K562 (cell line): Measurements from ENCODE around the gene DHX35. TPM values are rescaled to one million over a fixed set of nuclear protein-coding genes. Genes with fewer than 3 reads are reported as not detected.

Experiments used
- ATAC-seq: fragments of 200-7000 bp; cut with Tn5 transposase; 3 replicates; pipeline ENCODE4 v1.9.1; 2020; ENCODE audit warnings: moderate library complexity
- BruUV-seq: library from RNA; stranded (reverse); fragments of 400-500 nt; replicated peaks from 2 replicates; lab custom pipeline; 2021; lab: Mats Ljungman, UMichigan
- CTCF ChIA-PET: fragments of 300-600 bp; formaldehyde crosslinking; extraction: SDS; loops from one replicate; lab custom pipeline; 2021; ENCODE audit warnings: low intra/inter-chr PET ratio; lab: Yijun Ruan, JAX
- POLR2A ChIA-PET: fragments of 300-600, 350-650 bp; sonication (Branson Sonifier 250); formaldehyde crosslinking; extraction: SDS; loops from one replicate; lab custom pipeline; 2021; ENCODE audit warnings: antibody characterized with exemption, inconsistent platforms; lab: Yijun Ruan, JAX
- DNase-seq, 4 experiments: peaks; one replicate each; pipeline versions ENCODE4 v3.0.0 to v3.0.0-alpha.2; 2011 to 2018; ENCODE audit warnings: low spot score in 3 of 4, mixed read lengths in 3 of 4; ENCODE audit errors: extremely low read depth in 1 of 4
- FAIRE-seq: peaks from 2 replicates; lab custom pipeline; 2011; peaks lifted over from hg19 to GRCh38; lab: Jason Lieb, UNC
- H2AFZ ChIP-seq: 2 replicates; pipeline ENCODE4 v1.6.0; 2011; ENCODE audit warnings: low read depth, low read length, control low read depth, inconsistent platforms
- H3K27ac ChIP-seq: fragments of 200-600 bp; 3 replicates; pipeline ENCODE4 v1.8.0; 2011; ENCODE audit warnings: low read depth, mild to moderate bottlenecking, control low read depth, inconsistent platforms, low read length, moderate library complexity, mixed read lengths; ENCODE audit errors: extremely low read depth
- H3K27me3 ChIP-seq, 2 experiments: fragments of 300-600 bp in 1 of 2; 2 replicates in 1 of 2; 3 replicates in 1 of 2; pipeline versions ENCODE4 v1.6.0 to v1.8.0; 2011; ENCODE audit warnings: inconsistent platforms in 2 of 2, low read length in 2 of 2, mild to moderate bottlenecking in 1 of 2, mixed read lengths in 1 of 2, moderate library complexity in 1 of 2; ENCODE audit not compliant: control insufficient read depth in 2 of 2, insufficient read depth in 2 of 2
- H3K36me3 ChIP-seq: fragments of 300-600 bp; 3 replicates; pipeline ENCODE4 v1.8.0; 2011; ENCODE audit warnings: mild to moderate bottlenecking, low read length, inconsistent platforms; ENCODE audit not compliant: control insufficient read depth, insufficient read depth
- H3K4me1 ChIP-seq, 2 experiments: fragments of 200-600 bp in 1 of 2; replicated peaks in 1 of 2; 2 replicates in 1 of 2; 3 replicates in 1 of 2; pipeline versions ENCODE4 v1.5.1 to v1.8.0; 2011; ENCODE audit warnings: inconsistent platforms in 2 of 2, low read length in 2 of 2, mild to moderate bottlenecking in 1 of 2, mixed read lengths in 1 of 2, moderate library complexity in 1 of 2; ENCODE audit not compliant: control insufficient read depth in 2 of 2, insufficient read depth in 2 of 2
- H3K4me2 ChIP-seq: 2 replicates; pipeline ENCODE4 v1.6.1; 2011; ENCODE audit warnings: low read length, control low read depth, inconsistent platforms, mixed read lengths; ENCODE audit not compliant: insufficient read depth
- H3K4me3 ChIP-seq: fragments of 200-600 bp; sonication (generic), shearing (Covaris generic); 2 replicates; pipeline ENCODE4 v1.5.1; 2016; ENCODE audit warnings: control low read depth, inconsistent platforms
- H3K79me2 ChIP-seq: fragments of 200-600 bp; 3 replicates; pipeline ENCODE4 v1.8.0; 2011; ENCODE audit warnings: low read length, inconsistent platforms; ENCODE audit not compliant: control insufficient read depth, insufficient read depth
- H3K9ac ChIP-seq, 2 experiments: 2 replicates each; pipeline versions ENCODE4 v1.6.0 to v1.6.1; 2011; ENCODE audit warnings: low read depth in 2 of 2, low read length in 2 of 2, control low read depth in 1 of 2, inconsistent platforms in 1 of 2, mild to moderate bottlenecking in 1 of 2, mixed read lengths in 1 of 2; ENCODE audit not compliant: insufficient read depth in 1 of 2
- H3K9me1 ChIP-seq: one replicate; pipeline ENCODE4 v1.6.0; 2011; ENCODE audit warnings: inconsistent platforms, mild to moderate bottlenecking, low read length, moderate library complexity; ENCODE audit not compliant: control insufficient read depth, insufficient read depth
- H3K9me3 ChIP-seq: replicated peaks from 2 replicates; pipeline ENCODE4 v1.5.1; 2011; ENCODE audit warnings: low read depth, low read length, inconsistent platforms; ENCODE audit not compliant: control insufficient read depth, insufficient read depth
- H4K20me1 ChIP-seq: replicated peaks from 2 replicates; pipeline ENCODE4 v1.6.1; 2011; ENCODE audit warnings: low read length, inconsistent platforms, mixed read lengths; ENCODE audit not compliant: control insufficient read depth, insufficient read depth
- BRCA1 ChIP-seq, 2 experiments: fragments of 450-650 bp in 1 of 2; sonication (generic) in 1 of 2; formaldehyde crosslinking in 1 of 2; IDR thresholded peaks; 2 replicates each; pipeline versions ENCODE4 v1.5.0 to v1.6.1; 2017 to 2020; ENCODE audit warnings: mild to moderate bottlenecking in 1 of 2, missing genetic modification reagents in 1 of 2
- HNRNPK ChIP-seq: fragments of 200-400 bp; formaldehyde crosslinking; IDR thresholded peaks from one replicate; pipeline ENCODE4 v1.6.1; 2018; ENCODE audit warnings: mild to moderate bottlenecking, low read depth, low read length; ENCODE audit not compliant: poor library complexity, severe bottlenecking
- IRF2 ChIP-seq: sonication (generic); formaldehyde crosslinking; IDR thresholded peaks from 2 replicates; pipeline ENCODE4 v1.8.1; 2022; ENCODE audit warnings: mild to moderate bottlenecking, missing genetic modification reagents
- KAT8 ChIP-seq: fragments of 450-650 bp; IDR thresholded peaks from 2 replicates; pipeline ENCODE4 v1.6.1; 2016; ENCODE audit warnings: low read depth, mild to moderate bottlenecking
- NR3C1 ChIP-seq: sonication (generic); formaldehyde crosslinking; IDR thresholded peaks from 2 replicates; pipeline ENCODE4 v1.8.1; 2022; ENCODE audit warnings: missing genetic modification reagents
- PHTF2 ChIP-seq: fragments of 250-450 bp; sonication (Bioruptor Pico); IDR thresholded peaks from 2 replicates; pipeline ENCODE4 v1.5.0; 2021; ENCODE audit warnings: mild to moderate bottlenecking
- PRPF4 ChIP-seq: fragments of 200-400 bp; formaldehyde crosslinking; IDR thresholded peaks from one replicate; pipeline ENCODE4 v1.6.1; 2017; ENCODE audit warnings: low read length, low read depth, mild to moderate bottlenecking; ENCODE audit not compliant: insufficient read depth, poor library complexity, severe bottlenecking
- ZBTB8A ChIP-seq: fragments of 450-650 bp; IDR thresholded peaks from 2 replicates; pipeline ENCODE4 v1.6.1; 2018; ENCODE audit warnings: mild to moderate bottlenecking, moderate library complexity; ENCODE audit not compliant: partially characterized antibody
- ZNF583 ChIP-seq: fragments of 250-450 bp; sonication (Bioruptor Pico); IDR thresholded peaks from 2 replicates; pipeline ENCODE4 v1.4.0; 2020
- WGBS: fragments of 100-300 bp; shearing (Covaris generic); methylation state at CpG from one replicate; pipeline ENCODE4 v1.1.6; 2016; ENCODE audit warnings: low coverage, mixed read lengths; ENCODE audit not compliant: insufficient coverage; ENCODE audit errors: missing lambda C conversion rate; 5-methylcytosine and 5-hydroxymethylcytosine counted together
- in situ Hi-C: fragments of 300-500 bp; cut with MboI; formaldehyde crosslinking; loops from 4 replicates; pipeline ENCODE4 v1.15.0; 2018; ENCODE audit warnings: inconsistent platforms, mixed read lengths
- intact Hi-C: fragments of 100-400 bp; cut with micrococcal nuclease; formaldehyde crosslinking; loops from 2 replicates; pipeline ENCODE4 v1.14.2; 2022
- polyA plus RNA-seq, 8 experiments: library from polyadenylated mRNA; depleted of rRNA in 4 of 8; stranded (reverse) in 5 of 8; unstranded in 3 of 8; fragments of >200 nt; fragmentation: Nextera tagmentation in 2 of 8; fragmentation: Illumina TruSeq in 1 of 8; extraction: Ambion mirVana in 2 of 8; extraction: Trizol in 1 of 8; gene quantifications; 2 replicates each; pipeline versions ENCODE4 v1.2.1 to v1.2.3, GENCODE V29; 2011 to 2014; ENCODE audit warnings: inconsistent platforms in 1 of 8, missing spikeins in 1 of 8
- total RNA-seq, 7 experiments: library from RNA; depleted of rRNA in 6 of 7; stranded (reverse); fragments of >200 nt in 6 of 7; fragmentation: Illumina TruSeq in 2 of 7; extraction: Trizol in 2 of 7; gene quantifications; 2 replicates each; pipeline versions ENCODE4 v1.2.1 to v1.2.3, GENCODE V29; 2011 to 2021; ENCODE audit warnings: low replicate concordance in 1 of 7
- TF ChIP-seq, protein P1 (sequence below): fragments of 450-650 bp; formaldehyde crosslinking; IDR thresholded peaks from 2 replicates; pipeline ENCODE4 v1.4.0; 2020; ENCODE audit warnings: mild to moderate bottlenecking
- TF ChIP-seq, protein P2 (sequence below): sonication (generic); formaldehyde crosslinking; IDR thresholded peaks from 2 replicates; pipeline ENCODE4 v1.4.0; 2020; ENCODE audit warnings: mild to moderate bottlenecking, missing genetic modification reagents
- TF ChIP-seq, protein P3 (sequence below): sonication (generic); formaldehyde crosslinking; IDR thresholded peaks from 2 replicates; pipeline ENCODE4 v1.8.0; 2022; ENCODE audit warnings: mild to moderate bottlenecking, missing genetic modification reagents
- TF ChIP-seq, protein P4 (sequence below): sonication (generic); formaldehyde crosslinking; IDR thresholded peaks from 2 replicates; pipeline ENCODE4 v1.8.1; 2023; ENCODE audit warnings: mild to moderate bottlenecking, missing genetic modification reagents

DHX35 gene
- total and polyA plus RNA-seq, 9 of the 15 experiments (the other 6 are each of a cell fraction or from before 2014, with no cell fraction given): 6.5 to 25.6 (median 16.9) TPM

- WGBS: 74% methylated on average over 8 of the region's 8 CpGs
- H4K20me1 ChIP-seq: no peaks in the 10 kb centered on the region
- H3K9me1 ChIP-seq: no peaks in the 10 kb centered on the region
- H3K79me2 ChIP-seq: no peaks in the 10 kb centered on the region
- in situ Hi-C loops: loop anchor here (10.0 kb wide), 1 partner anchor 401 kb away; no protein-coding TSS in a partner anchor
- no TSS peak for BruUV-seq
- no peak overlapping the region for H3K27ac ChIP-seq
- no peak overlapping the region for H3K9ac ChIP-seq
- ChIA-PET CTCF (no interaction called here), POLR2A (interaction anchor here (0.6 to 0.8 kb wide), 3 partner anchors 9 to 877 kb away, joined by 3 to 5 read pairs (median 3); no protein-coding TSS in a partner anchor)
- H3K36me3 ChIP-seq: peaks cover 14% of the 10 kb centered on the region; the same call in 2 of the 3 replicates
- no peaks in the 10 kb centered on the region for H3K9me3 ChIP-seq
- H3K27me3 ChIP-seq: no peaks in the 10 kb centered on the region
- H2AFZ ChIP-seq: no peak overlapping the region
- H3K4me3 ChIP-seq: no peak overlapping the region
- ATAC-seq (no peak), FAIRE-seq (no peak), DNase-seq (no peak)
- intact Hi-C loops: loop anchor here (10.0 kb wide), 2 partner anchors 291 to 321 kb away; partner anchors contain the start of gene SLC32A1
- H3K4me1 ChIP-seq: peaks cover 10 to 23% of the 10 kb centered on the region in 2 experiments
- no peak overlapping the region for H3K4me2 ChIP-seq
- TF ChIP-seq HNRNPK (no peak), IRF2 (no peak), PHTF2 (CRISPR knock-in tag) (no peak), PRPF4 (no peak), NR3C1 (CRISPR knock-in tag) (no peak), ZBTB8A (no peak), ZNF583 (CRISPR knock-in tag) (no peak), KAT8 (no peak), BRCA1 (IDR thresholded peaks at IDR 0.05) (no peak), BRCA1 (CRISPR knock-in tag; IDR thresholded peaks at IDR 0.05) (no peak)
- TF ChIP-seq, protein P1, sequence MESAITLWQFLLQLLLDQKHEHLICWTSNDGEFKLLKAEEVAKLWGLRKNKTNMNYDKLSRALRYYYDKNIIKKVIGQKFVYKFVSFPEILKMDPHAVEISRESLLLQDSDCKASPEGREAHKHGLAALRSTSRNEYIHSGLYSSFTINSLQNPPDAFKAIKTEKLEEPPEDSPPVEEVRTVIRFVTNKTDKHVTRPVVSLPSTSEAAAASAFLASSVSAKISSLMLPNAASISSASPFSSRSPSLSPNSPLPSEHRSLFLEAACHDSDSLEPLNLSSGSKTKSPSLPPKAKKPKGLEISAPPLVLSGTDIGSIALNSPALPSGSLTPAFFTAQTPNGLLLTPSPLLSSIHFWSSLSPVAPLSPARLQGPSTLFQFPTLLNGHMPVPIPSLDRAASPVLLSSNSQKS (CRISPR knock-in tag): no peak
- TF ChIP-seq, protein P2, sequence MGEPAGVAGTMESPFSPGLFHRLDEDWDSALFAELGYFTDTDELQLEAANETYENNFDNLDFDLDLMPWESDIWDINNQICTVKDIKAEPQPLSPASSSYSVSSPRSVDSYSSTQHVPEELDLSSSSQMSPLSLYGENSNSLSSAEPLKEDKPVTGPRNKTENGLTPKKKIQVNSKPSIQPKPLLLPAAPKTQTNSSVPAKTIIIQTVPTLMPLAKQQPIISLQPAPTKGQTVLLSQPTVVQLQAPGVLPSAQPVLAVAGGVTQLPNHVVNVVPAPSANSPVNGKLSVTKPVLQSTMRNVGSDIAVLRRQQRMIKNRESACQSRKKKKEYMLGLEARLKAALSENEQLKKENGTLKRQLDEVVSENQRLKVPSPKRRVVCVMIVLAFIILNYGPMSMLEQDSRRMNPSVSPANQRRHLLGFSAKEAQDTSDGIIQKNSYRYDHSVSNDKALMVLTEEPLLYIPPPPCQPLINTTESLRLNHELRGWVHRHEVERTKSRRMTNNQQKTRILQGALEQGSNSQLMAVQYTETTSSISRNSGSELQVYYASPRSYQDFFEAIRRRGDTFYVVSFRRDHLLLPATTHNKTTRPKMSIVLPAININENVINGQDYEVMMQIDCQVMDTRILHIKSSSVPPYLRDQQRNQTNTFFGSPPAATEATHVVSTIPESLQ (CRISPR knock-in tag): no peak
- TF ChIP-seq, protein P3, sequence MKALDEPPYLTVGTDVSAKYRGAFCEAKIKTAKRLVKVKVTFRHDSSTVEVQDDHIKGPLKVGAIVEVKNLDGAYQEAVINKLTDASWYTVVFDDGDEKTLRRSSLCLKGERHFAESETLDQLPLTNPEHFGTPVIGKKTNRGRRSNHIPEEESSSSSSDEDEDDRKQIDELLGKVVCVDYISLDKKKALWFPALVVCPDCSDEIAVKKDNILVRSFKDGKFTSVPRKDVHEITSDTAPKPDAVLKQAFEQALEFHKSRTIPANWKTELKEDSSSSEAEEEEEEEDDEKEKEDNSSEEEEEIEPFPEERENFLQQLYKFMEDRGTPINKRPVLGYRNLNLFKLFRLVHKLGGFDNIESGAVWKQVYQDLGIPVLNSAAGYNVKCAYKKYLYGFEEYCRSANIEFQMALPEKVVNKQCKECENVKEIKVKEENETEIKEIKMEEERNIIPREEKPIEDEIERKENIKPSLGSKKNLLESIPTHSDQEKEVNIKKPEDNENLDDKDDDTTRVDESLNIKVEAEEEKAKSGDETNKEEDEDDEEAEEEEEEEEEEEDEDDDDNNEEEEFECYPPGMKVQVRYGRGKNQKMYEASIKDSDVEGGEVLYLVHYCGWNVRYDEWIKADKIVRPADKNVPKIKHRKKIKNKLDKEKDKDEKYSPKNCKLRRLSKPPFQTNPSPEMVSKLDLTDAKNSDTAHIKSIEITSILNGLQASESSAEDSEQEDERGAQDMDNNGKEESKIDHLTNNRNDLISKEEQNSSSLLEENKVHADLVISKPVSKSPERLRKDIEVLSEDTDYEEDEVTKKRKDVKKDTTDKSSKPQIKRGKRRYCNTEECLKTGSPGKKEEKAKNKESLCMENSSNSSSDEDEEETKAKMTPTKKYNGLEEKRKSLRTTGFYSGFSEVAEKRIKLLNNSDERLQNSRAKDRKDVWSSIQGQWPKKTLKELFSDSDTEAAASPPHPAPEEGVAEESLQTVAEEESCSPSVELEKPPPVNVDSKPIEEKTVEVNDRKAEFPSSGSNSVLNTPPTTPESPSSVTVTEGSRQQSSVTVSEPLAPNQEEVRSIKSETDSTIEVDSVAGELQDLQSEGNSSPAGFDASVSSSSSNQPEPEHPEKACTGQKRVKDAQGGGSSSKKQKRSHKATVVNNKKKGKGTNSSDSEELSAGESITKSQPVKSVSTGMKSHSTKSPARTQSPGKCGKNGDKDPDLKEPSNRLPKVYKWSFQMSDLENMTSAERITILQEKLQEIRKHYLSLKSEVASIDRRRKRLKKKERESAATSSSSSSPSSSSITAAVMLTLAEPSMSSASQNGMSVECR (CRISPR knock-in tag): no peak
- TF ChIP-seq, protein P4, sequence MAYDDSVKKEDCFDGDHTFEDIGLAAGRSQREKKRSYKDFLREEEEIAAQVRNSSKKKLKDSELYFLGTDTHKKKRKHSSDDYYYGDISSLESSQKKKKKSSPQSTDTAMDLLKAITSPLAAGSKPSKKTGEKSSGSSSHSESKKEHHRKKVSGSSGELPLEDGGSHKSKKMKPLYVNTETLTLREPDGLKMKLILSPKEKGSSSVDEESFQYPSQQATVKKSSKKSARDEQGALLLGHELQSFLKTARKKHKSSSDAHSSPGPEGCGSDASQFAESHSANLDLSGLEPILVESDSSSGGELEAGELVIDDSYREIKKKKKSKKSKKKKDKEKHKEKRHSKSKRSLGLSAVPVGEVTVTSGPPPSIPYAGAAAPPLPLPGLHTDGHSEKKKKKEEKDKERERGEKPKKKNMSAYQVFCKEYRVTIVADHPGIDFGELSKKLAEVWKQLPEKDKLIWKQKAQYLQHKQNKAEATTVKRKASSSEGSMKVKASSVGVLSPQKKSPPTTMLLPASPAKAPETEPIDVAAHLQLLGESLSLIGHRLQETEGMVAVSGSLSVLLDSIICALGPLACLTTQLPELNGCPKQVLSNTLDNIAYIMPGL (CRISPR knock-in tag): no peak
These were observed 83.5 kb downstream of the DHX35 start for GRCh38 chr20:39045676-39046075.
